Fibroblast of lung (primary cell): Measurements from ENCODE around the gene TMEM40. TPM values are rescaled to one million over a fixed set of nuclear protein-coding genes. Genes with fewer than 3 reads are reported as not detected.

Experiments
- DNase-seq, 2 donors: peaks; one replicate each; pipeline versions ENCODE4 v3.0.0 to v3.0.0-alpha.2; 2010; ENCODE audit warnings: low read depth in 2 of 2
- H2AFZ ChIP-seq: 2 replicates; pipeline ENCODE4 v1.5.1; 2012; ENCODE audit warnings: low read length, control low read depth, inconsistent platforms
- H3K27ac ChIP-seq: 2 replicates; pipeline ENCODE4 v1.5.1; 2011; ENCODE audit warnings: low read length, control low read depth; ENCODE audit not compliant: insufficient read depth
- H3K27me3 ChIP-seq: 2 replicates; pipeline ENCODE4 v1.5.1; 2011; ENCODE audit warnings: mild to moderate bottlenecking, low read length; ENCODE audit not compliant: control insufficient read depth, insufficient read depth
- H3K36me3 ChIP-seq: 2 replicates; pipeline ENCODE4 v1.5.1; 2011; ENCODE audit warnings: low read length; ENCODE audit not compliant: control insufficient read depth, insufficient read depth
- H3K4me1 ChIP-seq: 2 replicates; pipeline ENCODE4 v1.5.1; 2011; ENCODE audit warnings: low read length; ENCODE audit not compliant: control insufficient read depth, insufficient read depth; ENCODE audit errors: extremely low read depth
- H3K4me2 ChIP-seq: 2 replicates; pipeline ENCODE4 v1.5.1; 2011; ENCODE audit warnings: low read length, control low read depth; ENCODE audit not compliant: insufficient read depth; ENCODE audit errors: extremely low read depth
- H3K4me3 ChIP-seq, 4 experiments: fragments of 200-600 bp in 1 of 4; sonication (generic) in 1 of 4; replicated peaks in 1 of 4; 2 replicates each; pipeline ENCODE4 v1.5.1; 2011 to 2016; ENCODE audit warnings: low read length in 4 of 4, low read depth in 3 of 4, mild to moderate bottlenecking in 3 of 4, control low read depth in 2 of 4, inconsistent platforms in 1 of 4, mixed read lengths in 1 of 4; ENCODE audit not compliant: insufficient read depth in 1 of 4; ENCODE audit errors: control extremely low read depth in 1 of 4
- H3K79me2 ChIP-seq: 2 replicates; pipeline ENCODE4 v1.5.1; 2012; ENCODE audit warnings: mild to moderate bottlenecking, low read length, inconsistent platforms; ENCODE audit not compliant: control insufficient read depth, insufficient read depth
- H3K9ac ChIP-seq: 2 replicates; pipeline ENCODE4 v1.5.1; 2011; ENCODE audit warnings: mild to moderate bottlenecking, low read length, control low read depth; ENCODE audit not compliant: insufficient read depth
- H3K9me3 ChIP-seq: 2 replicates; pipeline ENCODE4 v1.5.1; 2012; ENCODE audit warnings: low read depth, low read length; ENCODE audit not compliant: control insufficient read depth, insufficient read depth
- H4K20me1 ChIP-seq: 2 replicates; pipeline ENCODE4 v1.5.1; 2011; ENCODE audit warnings: low read length; ENCODE audit not compliant: control insufficient read depth, insufficient read depth; ENCODE audit errors: extremely low read depth
- EZH2 ChIP-seq: IDR thresholded peaks from 2 replicates; pipeline ENCODE4 v1.5.1; 2012; ENCODE audit warnings: low read length, control low read depth, mild to moderate bottlenecking; ENCODE audit errors: missing control alignments
- polyA plus RNA-seq, 2 donors: library from polyadenylated mRNA; depleted of rRNA in 1 of 2; stranded (reverse) in 1 of 2; unstranded in 1 of 2; fragments of >200 nt; gene quantifications; 2 replicates each; pipeline ENCODE4 v1.2.1, GENCODE V29; 2011 to 2012; ENCODE audit warnings: missing spikeins in 1 of 2
- total RNA-seq: library from RNA; depleted of rRNA; stranded (reverse); fragments of >200 nt; gene quantifications from 2 replicates; pipeline ENCODE4 v1.2.1, GENCODE V29; 2014
- TF ChIP-seq, protein P1 (sequence below), 2 donors: IDR thresholded peaks in 1 of 2; conservative IDR thresholded peaks in 1 of 2; 1 replicate in 1 of 2; 2 replicates in 1 of 2; pipeline ENCODE4 v1.5.1; 2011 to 2012; ENCODE audit warnings: low read length in 2 of 2, control low read depth in 1 of 2, inconsistent platforms in 1 of 2, low read depth in 1 of 2, mild to moderate bottlenecking in 1 of 2

The TMEM40 gene
- total and polyA plus RNA-seq, 2 donors (not counting 1 experiment from before 2014, with no cell fraction given), result under 0.01 to 0.33 TPM

DNA sequence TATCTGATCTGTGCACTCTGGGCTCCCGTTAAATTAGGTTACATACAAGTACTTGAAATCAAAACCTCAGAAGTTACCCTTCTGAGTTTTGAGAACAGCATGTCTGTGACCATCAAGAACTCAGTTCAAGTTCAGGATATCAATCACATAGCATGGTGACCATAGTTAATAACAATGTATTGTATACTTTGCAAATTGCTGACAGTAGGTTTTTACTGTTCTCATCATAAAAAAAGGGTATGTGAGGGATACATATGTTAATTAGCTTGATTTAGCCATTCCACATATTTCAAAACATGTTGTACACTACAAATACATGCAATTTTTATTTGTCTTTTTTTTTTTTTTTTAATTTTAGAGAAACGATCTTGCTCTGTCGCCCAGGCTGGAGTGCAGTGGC lies 25.5 kb downstream of the TMEM40 start:
- Histone ChIP-seq H3K9me3 (no peaks in the 10 kb centered on the region), H3K27ac (no peak overlapping the region), H3K27me3 (peaks cover 3% of the 10 kb centered on the region), H3K4me1 (no peaks in the 10 kb centered on the region), H3K36me3 (no peaks in the 10 kb centered on the region), H3K4me3 (no peak overlapping the region), H3K9ac (no peak overlapping the region), H2AFZ (no peak overlapping the region), H3K79me2 (no peaks in the 10 kb centered on the region), H4K20me1 (no peaks in the 10 kb centered on the region), H3K4me2 (no peak overlapping the region)
- TF ChIP-seq, protein P1, sequence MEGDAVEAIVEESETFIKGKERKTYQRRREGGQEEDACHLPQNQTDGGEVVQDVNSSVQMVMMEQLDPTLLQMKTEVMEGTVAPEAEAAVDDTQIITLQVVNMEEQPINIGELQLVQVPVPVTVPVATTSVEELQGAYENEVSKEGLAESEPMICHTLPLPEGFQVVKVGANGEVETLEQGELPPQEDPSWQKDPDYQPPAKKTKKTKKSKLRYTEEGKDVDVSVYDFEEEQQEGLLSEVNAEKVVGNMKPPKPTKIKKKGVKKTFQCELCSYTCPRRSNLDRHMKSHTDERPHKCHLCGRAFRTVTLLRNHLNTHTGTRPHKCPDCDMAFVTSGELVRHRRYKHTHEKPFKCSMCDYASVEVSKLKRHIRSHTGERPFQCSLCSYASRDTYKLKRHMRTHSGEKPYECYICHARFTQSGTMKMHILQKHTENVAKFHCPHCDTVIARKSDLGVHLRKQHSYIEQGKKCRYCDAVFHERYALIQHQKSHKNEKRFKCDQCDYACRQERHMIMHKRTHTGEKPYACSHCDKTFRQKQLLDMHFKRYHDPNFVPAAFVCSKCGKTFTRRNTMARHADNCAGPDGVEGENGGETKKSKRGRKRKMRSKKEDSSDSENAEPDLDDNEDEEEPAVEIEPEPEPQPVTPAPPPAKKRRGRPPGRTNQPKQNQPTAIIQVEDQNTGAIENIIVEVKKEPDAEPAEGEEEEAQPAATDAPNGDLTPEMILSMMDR (conservative IDR thresholded peaks at IDR 0.05 in 1 of 2, IDR thresholded peaks at IDR 0.05 in 1 of 2; ENCODE audit: low read depth in 1 of 2, low read length in 2 of 2), result no peak
- TF ChIP-seq EZH2, result no peak
- no peak for DNase-seq

DNA sequence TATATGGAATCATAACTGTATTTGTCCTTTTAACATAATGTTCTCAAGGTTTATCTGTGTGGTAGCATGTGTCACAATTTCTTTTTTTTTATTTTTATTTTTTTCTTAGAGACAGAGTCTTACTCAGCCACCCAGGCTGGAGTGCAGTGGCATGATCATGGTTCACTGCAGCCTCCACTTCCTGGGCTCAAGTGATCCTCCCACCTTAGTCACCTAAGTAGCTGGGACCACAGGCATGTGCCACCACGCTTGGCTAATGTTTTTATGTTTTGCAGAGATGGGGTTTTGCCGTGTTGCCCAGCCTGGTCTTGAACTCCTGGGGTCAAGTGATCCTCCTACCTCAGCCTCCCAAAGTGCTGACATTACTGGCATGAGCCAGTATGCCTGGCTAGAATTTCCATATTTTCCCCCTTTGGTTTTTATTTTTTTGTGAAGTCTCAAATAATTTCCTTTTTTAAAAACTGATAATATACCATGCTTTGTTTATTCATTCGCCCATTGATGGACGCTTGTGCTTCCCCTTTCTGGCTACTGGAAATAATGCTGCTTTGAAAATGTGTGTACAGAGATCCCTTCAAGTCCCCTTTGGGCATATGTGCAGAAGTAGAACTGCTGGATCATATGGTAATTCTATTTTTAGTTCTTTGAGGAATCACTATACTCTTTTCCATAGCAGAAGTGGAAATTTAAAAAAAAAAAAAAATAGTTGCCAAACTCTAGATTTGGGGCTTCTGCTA lies 28.4 kb downstream of the TMEM40 start:
- H4K20me1 ChIP-seq, result no peaks in the 10 kb centered on the region
- H3K79me2 ChIP-seq, result no peaks in the 10 kb centered on the region
- no peak overlapping the region for H3K9ac ChIP-seq
- DNase-seq, result peak in 1 of 2 donors; percentile 34
- no peaks in the 10 kb centered on the region for H3K36me3 ChIP-seq
- H2AFZ ChIP-seq, result no peak overlapping the region
- no peaks in the 10 kb centered on the region for H3K4me1 ChIP-seq
- TF ChIP-seq, protein P1 (conservative IDR thresholded peaks at IDR 0.05 in 1 of 2, IDR thresholded peaks at IDR 0.05 in 1 of 2; ENCODE audit: low read depth in 1 of 2, low read length in 2 of 2), result no peak
- no peak for TF ChIP-seq EZH2
- no peak overlapping the region for H3K27ac ChIP-seq
- no peak overlapping the region for H3K4me3 ChIP-seq
- peaks cover 3% of the 10 kb centered on the region for H3K27me3 ChIP-seq
- no peaks in the 10 kb centered on the region for H3K9me3 ChIP-seq
- H3K4me2 ChIP-seq, result no peak overlapping the region

DNA sequence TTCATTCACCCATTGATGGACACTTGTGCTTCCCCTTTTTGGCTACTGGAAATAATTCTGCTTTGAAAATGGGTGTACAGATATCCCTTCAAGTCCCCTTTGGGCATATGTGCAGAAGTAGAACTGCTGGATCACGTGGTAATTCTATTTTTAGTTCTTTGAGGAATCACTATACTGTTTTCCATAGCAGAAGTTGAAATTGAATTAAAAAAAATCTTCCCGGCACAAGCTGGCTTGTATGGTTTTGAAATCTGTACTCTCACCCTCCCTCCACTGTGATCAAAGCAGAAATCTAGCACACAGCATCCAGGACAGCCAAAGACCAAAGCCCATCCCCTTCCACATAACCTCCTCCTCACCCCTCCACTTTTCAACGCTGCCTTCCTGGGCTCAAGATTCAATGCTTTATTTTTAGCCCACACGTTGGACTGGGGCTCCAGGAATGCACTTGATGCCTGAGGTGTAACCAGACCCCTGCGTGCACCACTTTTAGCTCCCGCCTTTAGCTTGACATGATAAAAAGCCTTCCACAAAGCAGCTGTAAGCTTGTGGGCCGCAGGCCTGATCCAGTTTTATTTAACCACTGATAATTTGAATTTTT lies 29.9 kb downstream of the TMEM40 start:
- Histone ChIP-seq H4K20me1 (no peaks in the 10 kb centered on the region), H3K27ac (no peak overlapping the region), H3K4me2 (no peak overlapping the region), H3K36me3 (no peaks in the 10 kb centered on the region), H2AFZ (no peak overlapping the region), H3K9me3 (no peaks in the 10 kb centered on the region), H3K27me3 (peaks cover 6% of the 10 kb centered on the region), H3K4me3 (no peak overlapping the region), H3K9ac (no peak overlapping the region), H3K79me2 (no peaks in the 10 kb centered on the region), H3K4me1 (no peaks in the 10 kb centered on the region)
- TF ChIP-seq, protein P1 (conservative IDR thresholded peaks at IDR 0.05 in 1 of 2, IDR thresholded peaks at IDR 0.05 in 1 of 2; ENCODE audit: low read depth in 1 of 2, low read length in 2 of 2), result no peak
- no peak for TF ChIP-seq EZH2
- peak in 1 of 2 donors; percentile 68 for DNase-seq
